ENCODE data around the gene MAP1LC3A.

MAP1LC3A gene

GRCh38 chr20:34567892-34568865 is 9.7 kb downstream of the MAP1LC3A start:
- no peak for DNase-seq (ENCODE audit: low spot score in 2 of 2)
- no peak overlapping the region for H3K4me3 ChIP-seq
- H3K4me1 ChIP-seq = no peaks in the 10 kb centered on the region
- no peaks in the 10 kb centered on the region for H3K27me3 ChIP-seq (ENCODE audit: low read depth)
- in situ Hi-C loops (cut with MboI; ENCODE audit: low sequenced_read_pairs) = no loop called here
- no peaks in the 10 kb centered on the region for H3K36me3 ChIP-seq (replicated peaks)
- no peaks in the 10 kb centered on the region for H3K9me3 ChIP-seq

DNA sequence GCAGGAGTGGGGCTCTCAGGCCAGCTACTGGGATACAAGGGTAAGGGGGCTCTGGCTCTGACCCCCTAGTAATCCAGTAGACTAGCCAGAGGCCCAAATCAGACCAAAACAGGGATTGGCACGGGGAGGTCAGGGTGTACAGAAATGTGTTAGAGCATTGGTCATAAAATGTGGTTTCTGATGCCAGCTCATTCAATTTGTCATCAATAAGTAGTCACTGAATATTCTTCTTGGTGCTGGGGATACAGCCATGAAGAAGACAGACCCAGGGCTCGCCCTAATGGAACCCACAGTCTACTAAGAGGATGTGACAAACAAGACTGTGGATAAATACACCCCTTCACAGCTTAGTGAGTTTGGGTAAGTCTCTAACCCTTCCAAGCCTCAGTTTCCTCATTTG is 11.1 kb downstream of the MAP1LC3A start:
- no peak overlapping the region for H3K4me3 ChIP-seq
- no peaks in the 10 kb centered on the region for H3K4me1 ChIP-seq
- H3K9me3 ChIP-seq = no peaks in the 10 kb centered on the region
- no peak for DNase-seq (ENCODE audit: low spot score in 2 of 2)
- H3K27me3 ChIP-seq (ENCODE audit: low read depth) = no peaks in the 10 kb centered on the region
- H3K36me3 ChIP-seq (replicated peaks) = no peaks in the 10 kb centered on the region
- in situ Hi-C loops (cut with MboI; ENCODE audit: low sequenced_read_pairs) = no loop called here

DNA sequence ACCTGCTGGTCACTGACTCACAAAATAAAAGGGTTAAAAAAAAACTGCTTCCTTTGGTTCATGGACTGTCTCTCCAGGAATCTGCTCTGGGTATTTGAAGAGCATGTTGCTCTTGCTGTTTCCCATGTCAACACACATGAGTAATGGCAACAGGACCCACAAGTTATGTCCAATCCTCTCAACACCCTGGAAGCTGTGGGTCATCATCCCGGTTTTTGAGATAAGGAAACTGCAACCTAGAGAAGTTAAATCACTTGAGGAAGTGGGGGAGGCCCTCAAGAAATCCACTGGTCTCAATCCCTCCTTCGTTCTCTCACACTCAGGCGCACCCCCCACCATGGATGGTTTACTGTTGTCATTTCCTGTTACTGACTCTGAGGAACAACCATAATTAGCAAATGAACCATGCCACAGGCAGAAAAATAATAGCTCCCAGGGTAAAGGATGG is 12.4 kb downstream of the MAP1LC3A start:
- DNase-seq (ENCODE audit: low spot score in 2 of 2) = no peak

DNA sequence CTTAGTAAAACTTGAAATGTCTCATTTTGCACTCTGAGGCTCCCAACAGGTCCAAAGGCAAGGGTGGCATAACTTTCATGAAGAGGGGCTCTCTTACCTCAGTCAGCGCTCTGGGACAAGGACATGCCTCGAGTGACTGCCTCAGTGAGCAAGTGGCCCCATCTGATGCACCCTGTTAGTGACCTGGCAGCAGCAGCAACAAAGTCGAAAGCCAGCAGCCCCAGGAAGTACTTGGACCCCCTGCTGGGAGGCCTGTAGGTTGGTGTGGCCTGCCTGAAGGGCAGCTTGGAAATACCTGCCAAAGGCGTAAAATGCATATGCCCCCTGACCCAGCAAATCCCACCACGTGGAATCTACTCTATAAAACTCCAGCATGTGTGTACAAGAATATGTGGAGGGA is 13.2 kb downstream of the MAP1LC3A start:
- in situ Hi-C loops (cut with MboI; ENCODE audit: low sequenced_read_pairs) = no loop called here
- no peaks in the 10 kb centered on the region for H3K9me3 ChIP-seq
- no peak overlapping the region for H3K4me3 ChIP-seq
- H3K36me3 ChIP-seq (replicated peaks) = no peaks in the 10 kb centered on the region
- no peak for DNase-seq (ENCODE audit: low spot score in 2 of 2)
- no peaks in the 10 kb centered on the region for H3K27me3 ChIP-seq (ENCODE audit: low read depth)
- H3K4me1 ChIP-seq = no peaks in the 10 kb centered on the region

More for the DNA sequence above, 12.4 kb downstream of the MAP1LC3A start:
- Histone ChIP-seq H3K4me1 (no peaks in the 10 kb centered on the region), H3K4me3 (no peak overlapping the region), H3K9me3 (no peaks in the 10 kb centered on the region), H3K36me3 (replicated peaks) (no peaks in the 10 kb centered on the region), H3K27me3 (ENCODE audit: low read depth) (no peaks in the 10 kb centered on the region)
- in situ Hi-C loops (cut with MboI; ENCODE audit: low sequenced_read_pairs) = no loop called here

DNA sequence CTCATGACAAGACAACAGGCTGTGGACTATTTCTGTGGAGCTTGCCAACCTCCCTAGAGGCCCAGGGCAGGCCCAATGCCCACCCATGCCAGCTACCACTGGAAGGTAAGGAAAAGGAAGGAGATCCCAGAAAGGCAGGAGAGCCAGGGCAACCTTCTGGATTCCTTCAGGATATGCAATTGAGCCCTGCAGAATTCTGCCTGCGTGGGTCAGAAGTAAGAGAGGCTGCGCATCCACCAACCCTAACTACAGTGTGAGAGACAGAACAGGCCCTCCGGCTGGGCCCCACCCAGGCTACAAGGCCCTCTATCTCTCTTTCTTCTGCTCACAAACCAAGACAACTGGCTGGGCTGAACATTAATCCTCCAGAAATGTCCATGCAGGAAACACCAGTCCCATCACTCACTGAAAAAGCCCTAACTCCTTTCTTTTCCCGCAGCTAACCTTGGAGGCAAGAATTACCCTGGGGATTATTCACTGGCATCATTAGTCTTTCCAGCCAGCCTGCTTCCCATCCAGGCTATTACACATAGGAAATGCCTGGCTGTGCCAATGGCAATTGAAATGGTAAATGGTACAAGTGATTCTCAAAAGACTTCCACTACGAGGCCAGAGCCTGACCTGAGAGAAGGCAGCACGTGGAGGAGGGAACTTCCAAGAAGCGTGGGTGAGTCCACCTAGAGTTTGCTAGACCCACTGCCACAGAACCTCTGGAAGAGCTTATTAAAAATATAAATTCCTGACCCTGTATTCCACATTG is 15.2 kb downstream of the MAP1LC3A start:
- Histone ChIP-seq H3K4me1 (no peaks in the 10 kb centered on the region), H3K27me3 (ENCODE audit: low read depth) (no peaks in the 10 kb centered on the region), H3K4me3 (no peak overlapping the region), H3K9me3 (no peaks in the 10 kb centered on the region), H3K36me3 (replicated peaks) (no peaks in the 10 kb centered on the region)
- DNase-seq (ENCODE audit: low spot score in 2 of 2) = no peak
- in situ Hi-C loops (cut with MboI; ENCODE audit: low sequenced_read_pairs) = no loop called here

DNA sequence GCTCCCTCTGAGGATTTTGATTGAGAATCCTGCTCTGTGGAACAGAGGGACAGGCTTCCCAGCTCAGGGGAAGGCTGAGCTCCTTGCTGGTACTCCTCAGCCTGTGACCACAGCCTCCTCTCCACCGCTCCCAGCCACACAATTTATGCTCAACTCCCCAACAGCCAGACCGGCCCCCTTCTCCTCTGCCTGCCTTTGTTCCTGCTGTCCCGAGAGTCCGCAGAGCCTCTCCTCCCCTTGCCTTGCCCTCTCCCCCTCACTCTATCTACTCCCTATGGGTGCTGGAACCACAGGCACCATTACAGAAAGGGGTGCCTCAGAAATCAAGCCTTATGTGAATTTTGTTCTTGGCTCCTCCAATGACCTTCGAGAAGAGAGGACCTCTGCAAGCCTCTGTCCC is 15.9 kb downstream of the MAP1LC3A start:
- in situ Hi-C loops (cut with MboI; ENCODE audit: low sequenced_read_pairs) = no loop called here

GRCh38 chr20:34574861-34575260 is 16.3 kb downstream of the MAP1LC3A start:
- H3K9me3 ChIP-seq = no peaks in the 10 kb centered on the region
- DNase-seq (ENCODE audit: low spot score in 2 of 2) = no peak
- H3K4me1 ChIP-seq = no peaks in the 10 kb centered on the region
- no peak overlapping the region for H3K4me3 ChIP-seq
- H3K36me3 ChIP-seq (replicated peaks) = no peaks in the 10 kb centered on the region
- no peaks in the 10 kb centered on the region for H3K27me3 ChIP-seq (ENCODE audit: low read depth)
- in situ Hi-C loops (cut with MboI; ENCODE audit: low sequenced_read_pairs) = no loop called here

More for the DNA sequence above, 15.9 kb downstream of the MAP1LC3A start:
- no peaks in the 10 kb centered on the region for H3K4me1 ChIP-seq
- no peak for DNase-seq (ENCODE audit: low spot score in 2 of 2)
- H3K27me3 ChIP-seq (ENCODE audit: low read depth) = no peaks in the 10 kb centered on the region
- H3K36me3 ChIP-seq (replicated peaks) = no peaks in the 10 kb centered on the region
- H3K4me3 ChIP-seq = no peak overlapping the region
- no peaks in the 10 kb centered on the region for H3K9me3 ChIP-seq

DNA sequence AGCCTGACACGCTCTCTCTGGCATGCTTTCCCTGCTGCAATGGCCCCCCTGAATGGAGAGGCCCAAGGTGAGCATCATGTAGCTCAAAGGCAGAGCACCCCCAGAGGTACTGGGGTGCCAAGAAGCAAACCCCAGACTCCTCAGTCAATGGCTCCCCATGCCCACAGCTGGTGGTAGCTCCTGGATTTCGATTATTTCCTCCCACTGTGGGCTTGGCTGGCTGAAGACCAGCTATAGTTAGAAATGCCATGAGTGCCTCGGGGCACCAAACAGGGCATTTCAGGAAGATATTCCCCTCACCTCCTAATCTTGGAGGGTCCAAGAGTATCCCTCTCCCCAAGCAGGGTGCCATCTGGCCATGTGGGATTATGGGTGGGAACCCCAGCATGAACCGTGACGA is 16.8 kb downstream of the MAP1LC3A start:
- Histone ChIP-seq H3K36me3 (replicated peaks) (no peaks in the 10 kb centered on the region), H3K4me1 (no peaks in the 10 kb centered on the region)
- in situ Hi-C loops (cut with MboI; ENCODE audit: low sequenced_read_pairs) = no loop called here

GRCh38 chr20:34575756-34576155 is 17.2 kb downstream of the MAP1LC3A start:
- no peaks in the 10 kb centered on the region for H3K27me3 ChIP-seq (ENCODE audit: low read depth)
- H3K9me3 ChIP-seq = no peaks in the 10 kb centered on the region
- no peaks in the 10 kb centered on the region for H3K4me1 ChIP-seq
- in situ Hi-C loops (cut with MboI; ENCODE audit: low sequenced_read_pairs) = no loop called here
- no peak for DNase-seq (ENCODE audit: low spot score in 2 of 2)
- no peak overlapping the region for H3K4me3 ChIP-seq
- no peaks in the 10 kb centered on the region for H3K36me3 ChIP-seq (replicated peaks)

More for the DNA sequence above, 16.8 kb downstream of the MAP1LC3A start:
- DNase-seq (ENCODE audit: low spot score in 2 of 2) = no peak
- Histone ChIP-seq H3K4me3 (no peak overlapping the region), H3K9me3 (no peaks in the 10 kb centered on the region), H3K27me3 (ENCODE audit: low read depth) (no peaks in the 10 kb centered on the region)

DNA sequence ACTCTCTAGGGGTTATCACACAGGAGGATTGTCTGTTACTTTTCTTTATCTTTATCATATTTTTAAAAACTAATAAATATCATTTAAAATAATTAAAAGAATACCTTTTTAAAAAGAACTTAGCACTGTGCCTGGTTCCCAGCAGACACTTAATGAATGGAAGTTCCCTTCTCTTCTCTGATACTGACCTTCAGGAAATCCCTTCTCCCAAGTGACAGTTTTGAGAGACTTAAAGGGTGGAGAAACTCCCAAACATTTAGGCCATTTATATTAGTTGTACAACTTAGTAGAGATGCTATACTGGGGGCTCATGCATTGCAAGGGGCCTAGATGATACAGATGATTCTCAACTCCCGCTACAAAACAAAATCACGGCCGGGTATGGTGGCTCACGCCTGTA is 18.5 kb downstream of the MAP1LC3A start:
- no peaks in the 10 kb centered on the region for H3K27me3 ChIP-seq (ENCODE audit: low read depth)
- H3K36me3 ChIP-seq (replicated peaks) = no peaks in the 10 kb centered on the region; the same call in 1 of the 2 replicates
- no peaks in the 10 kb centered on the region for H3K9me3 ChIP-seq
- DNase-seq (ENCODE audit: low spot score in 2 of 2) = no peak
- in situ Hi-C loops (cut with MboI; ENCODE audit: low sequenced_read_pairs) = no loop called here
- no peak overlapping the region for H3K4me3 ChIP-seq
- no peaks in the 10 kb centered on the region for H3K4me1 ChIP-seq

DNA sequence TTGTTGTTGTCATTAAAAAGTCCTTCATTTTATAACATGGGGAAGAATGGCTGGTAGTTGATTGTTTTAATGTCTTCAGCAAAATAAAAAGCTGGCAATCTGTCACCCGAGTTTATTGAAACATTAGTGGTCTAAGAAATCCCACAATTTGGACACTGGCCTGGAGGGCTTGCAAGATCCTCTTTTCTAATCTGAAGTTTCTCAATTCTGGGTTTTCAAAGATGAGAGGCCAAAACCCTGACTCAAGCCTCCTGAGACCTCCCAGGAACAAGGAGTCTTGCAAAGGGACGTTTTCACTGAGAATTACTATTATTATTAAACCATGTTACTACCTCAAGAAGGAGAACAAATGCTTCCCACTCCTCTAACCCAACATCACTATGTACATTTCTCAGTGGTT is 19.5 kb downstream of the MAP1LC3A start:
- H3K9me3 ChIP-seq = no peaks in the 10 kb centered on the region
- DNase-seq (ENCODE audit: low spot score in 2 of 2) = no peak
- H3K27me3 ChIP-seq (ENCODE audit: low read depth) = no peaks in the 10 kb centered on the region
- H3K4me3 ChIP-seq = no peak overlapping the region
- in situ Hi-C loops (cut with MboI; ENCODE audit: low sequenced_read_pairs) = no loop called here
- no peaks in the 10 kb centered on the region for H3K4me1 ChIP-seq
- H3K36me3 ChIP-seq (replicated peaks) = no peaks in the 10 kb centered on the region; the same call in 1 of the 2 replicates

GRCh38 chr20:34578521-34578920 is 20.0 kb downstream of the MAP1LC3A start:
- H3K4me3 ChIP-seq = no peak overlapping the region
- in situ Hi-C loops (cut with MboI; ENCODE audit: low sequenced_read_pairs) = no loop called here
- no peaks in the 10 kb centered on the region for H3K4me1 ChIP-seq
- H3K9me3 ChIP-seq = no peaks in the 10 kb centered on the region
- DNase-seq (ENCODE audit: low spot score in 2 of 2) = no peak
- no peaks in the 10 kb centered on the region; the same call in 1 of the 2 replicates for H3K36me3 ChIP-seq (replicated peaks)
- no peaks in the 10 kb centered on the region for H3K27me3 ChIP-seq (ENCODE audit: low read depth)

GRCh38 chr20:34579191-34579978 is 20.9 kb downstream of the MAP1LC3A start:
- no peak overlapping the region for H3K4me3 ChIP-seq
- H3K36me3 ChIP-seq (replicated peaks) = no peaks in the 10 kb centered on the region; the same call in 1 of the 2 replicates
- H3K4me1 ChIP-seq = no peaks in the 10 kb centered on the region
- DNase-seq (ENCODE audit: low spot score in 2 of 2) = no peak
- in situ Hi-C loops (cut with MboI; ENCODE audit: low sequenced_read_pairs) = no loop called here
- H3K9me3 ChIP-seq = no peaks in the 10 kb centered on the region
- H3K27me3 ChIP-seq (ENCODE audit: low read depth) = no peaks in the 10 kb centered on the region

All from HAP-1 (cell line).